Measurements from ENCODE around the gene DUSP21.
"Not testable (repeated sequence)": the region's sequence is repeated elsewhere in the genome, so short reads cannot be mapped to it uniquely, and the experiment has no call there.

Gene DUSP21

DNA sequence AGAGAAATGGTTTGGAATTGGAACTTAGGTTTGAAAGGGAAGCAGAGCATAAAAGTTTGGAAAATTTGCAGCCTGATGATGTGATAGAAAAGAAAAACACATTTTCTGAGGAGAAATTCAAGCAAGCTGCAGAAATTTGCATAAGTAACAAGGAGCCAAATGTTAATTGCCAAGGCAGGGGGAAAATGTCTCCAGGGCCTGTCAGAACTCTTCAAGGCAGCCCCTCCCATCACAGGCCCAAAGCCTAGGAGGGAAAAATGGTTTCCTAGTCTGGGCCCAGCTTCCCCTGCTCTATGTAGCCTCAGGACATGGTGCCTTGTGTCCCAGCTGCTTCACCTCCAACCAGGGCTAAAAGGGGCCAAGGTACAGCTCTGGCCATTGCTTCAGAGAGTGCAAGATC is 21.2 kb upstream of the DUSP21 start:
- H3K9me3 ChIP-seq (replicated peaks; ENCODE audit: insufficient read depth, low read length): no peaks in the 10 kb centered on the region
- no peak overlapping the region for H2AFZ ChIP-seq (ENCODE audit: low read length)
- no peak overlapping the region for H3K4me3 ChIP-seq (ENCODE audit: low read length)
- no peak overlapping the region for H3K9ac ChIP-seq (ENCODE audit: low read length)
- no peaks in the 10 kb centered on the region for H3K27me3 ChIP-seq (replicated peaks; ENCODE audit: insufficient read depth, low read length)
- H3K4me1 ChIP-seq (ENCODE audit: low read length): no peaks in the 10 kb centered on the region
- no peaks in the 10 kb centered on the region for H3K9me2 ChIP-seq (replicated peaks; ENCODE audit: insufficient read depth, low read length)
- H3K27ac ChIP-seq (ENCODE audit: low read length): no peak overlapping the region
- no peaks in the 10 kb centered on the region for H3K36me3 ChIP-seq (replicated peaks; ENCODE audit: insufficient read depth, low read length)
- no peaks in the 10 kb centered on the region for H4K20me1 ChIP-seq (ENCODE audit: insufficient read depth, low read length)
- no peak overlapping the region for H3K4me2 ChIP-seq (ENCODE audit: low read depth, low read length)
- H3F3A ChIP-seq (ENCODE audit: insufficient read depth, low read length): no peaks in the 10 kb centered on the region
- TF ChIP-seq EZH2phosphoT487 (IDR thresholded peaks at IDR 0.05; ENCODE audit: low read length): no peak
- TF ChIP-seq, protein P1, sequence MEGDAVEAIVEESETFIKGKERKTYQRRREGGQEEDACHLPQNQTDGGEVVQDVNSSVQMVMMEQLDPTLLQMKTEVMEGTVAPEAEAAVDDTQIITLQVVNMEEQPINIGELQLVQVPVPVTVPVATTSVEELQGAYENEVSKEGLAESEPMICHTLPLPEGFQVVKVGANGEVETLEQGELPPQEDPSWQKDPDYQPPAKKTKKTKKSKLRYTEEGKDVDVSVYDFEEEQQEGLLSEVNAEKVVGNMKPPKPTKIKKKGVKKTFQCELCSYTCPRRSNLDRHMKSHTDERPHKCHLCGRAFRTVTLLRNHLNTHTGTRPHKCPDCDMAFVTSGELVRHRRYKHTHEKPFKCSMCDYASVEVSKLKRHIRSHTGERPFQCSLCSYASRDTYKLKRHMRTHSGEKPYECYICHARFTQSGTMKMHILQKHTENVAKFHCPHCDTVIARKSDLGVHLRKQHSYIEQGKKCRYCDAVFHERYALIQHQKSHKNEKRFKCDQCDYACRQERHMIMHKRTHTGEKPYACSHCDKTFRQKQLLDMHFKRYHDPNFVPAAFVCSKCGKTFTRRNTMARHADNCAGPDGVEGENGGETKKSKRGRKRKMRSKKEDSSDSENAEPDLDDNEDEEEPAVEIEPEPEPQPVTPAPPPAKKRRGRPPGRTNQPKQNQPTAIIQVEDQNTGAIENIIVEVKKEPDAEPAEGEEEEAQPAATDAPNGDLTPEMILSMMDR (IDR thresholded peaks at IDR 0.05; ENCODE audit: low read length): no peak
- TF ChIP-seq EZH2 (optimal IDR thresholded peaks at IDR 0.05; ENCODE audit: low read depth, low read length): no peak
- no peak for DNase-seq
- H3K79me2 ChIP-seq (ENCODE audit: low read length): no peaks in the 10 kb centered on the region

DNA sequence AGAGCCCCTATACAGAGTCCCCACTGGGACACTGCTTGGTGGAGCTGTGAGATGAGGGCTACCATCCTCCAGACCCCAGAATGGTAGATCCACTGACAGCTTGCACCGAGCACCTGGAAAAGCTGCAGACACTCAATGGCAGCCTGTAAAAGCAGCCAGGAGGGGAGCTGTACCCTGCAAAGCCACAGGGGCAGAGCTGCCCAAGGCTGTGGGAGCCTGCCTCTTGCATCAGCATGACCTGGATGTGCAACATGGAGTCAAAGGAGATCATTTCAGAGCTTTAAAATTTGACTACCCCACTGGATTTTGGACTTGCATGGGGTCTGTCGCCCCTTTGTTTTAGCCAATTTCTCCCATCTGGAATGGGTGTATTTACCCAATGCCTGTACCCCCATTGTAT is 20.6 kb upstream of the DUSP21 start:
- H3K79me2 ChIP-seq (ENCODE audit: low read length); H3K9me2 ChIP-seq (replicated peaks; ENCODE audit: insufficient read depth, low read length); H3K9ac ChIP-seq (ENCODE audit: low read length); H3K36me3 ChIP-seq (replicated peaks; ENCODE audit: insufficient read depth, low read length); H3F3A ChIP-seq (ENCODE audit: insufficient read depth, low read length); H2AFZ ChIP-seq (ENCODE audit: low read length); H4K20me1 ChIP-seq (ENCODE audit: insufficient read depth, low read length); H3K9me3 ChIP-seq (replicated peaks; ENCODE audit: insufficient read depth, low read length); H3K27ac ChIP-seq (ENCODE audit: low read length); H3K4me2 ChIP-seq (ENCODE audit: low read depth, low read length); H3K4me3 ChIP-seq (ENCODE audit: low read length); DNase-seq; H3K4me1 ChIP-seq (ENCODE audit: low read length); H3K27me3 ChIP-seq (replicated peaks; ENCODE audit: insufficient read depth, low read length): not testable (repeated sequence)

DNA sequence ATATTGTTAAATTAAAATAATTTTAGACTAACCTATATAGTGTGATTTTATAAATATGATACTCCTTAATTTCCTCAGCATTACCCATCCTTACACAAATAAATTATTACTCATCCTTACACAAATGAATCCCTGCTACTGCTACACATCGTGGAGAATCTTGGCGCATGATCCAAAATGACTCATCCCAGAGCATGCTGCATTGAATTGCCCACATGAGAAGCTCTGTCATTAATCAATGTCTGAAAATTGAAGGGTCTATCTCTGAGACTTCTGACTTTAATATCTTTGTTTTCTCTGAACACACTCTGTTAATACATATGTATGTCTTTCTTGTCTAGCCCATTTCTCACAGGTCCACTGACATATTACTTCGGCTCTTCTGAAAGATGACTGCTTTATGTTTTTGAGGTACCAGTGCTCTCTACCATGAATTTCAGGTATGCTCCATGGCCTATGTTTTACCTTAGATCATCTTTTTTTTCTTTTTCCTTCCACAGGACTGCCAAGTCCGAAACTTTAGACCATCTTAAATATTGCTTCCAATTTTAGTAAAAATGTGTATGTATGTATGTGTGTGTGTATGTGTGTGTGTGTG is 15.7 kb upstream of the DUSP21 start:
- no peak overlapping the region for H3K27ac ChIP-seq (ENCODE audit: low read length)
- H3K79me2 ChIP-seq (ENCODE audit: low read length): no peaks in the 10 kb centered on the region
- no peak overlapping the region for H3K4me3 ChIP-seq (ENCODE audit: low read length)
- TF ChIP-seq EZH2 (optimal IDR thresholded peaks at IDR 0.05; ENCODE audit: low read depth, low read length): no peak
- TF ChIP-seq, protein P1 (IDR thresholded peaks at IDR 0.05; ENCODE audit: low read length): no peak
- TF ChIP-seq EZH2phosphoT487 (IDR thresholded peaks at IDR 0.05; ENCODE audit: low read length): no peak
- DNase-seq: no peak
- H3K9me3 ChIP-seq (replicated peaks; ENCODE audit: insufficient read depth, low read length): no peaks in the 10 kb centered on the region
- H3K36me3 ChIP-seq (replicated peaks; ENCODE audit: insufficient read depth, low read length): no peaks in the 10 kb centered on the region
- no peak overlapping the region for H3K9ac ChIP-seq (ENCODE audit: low read length)
- H3K27me3 ChIP-seq (replicated peaks; ENCODE audit: insufficient read depth, low read length): no peaks in the 10 kb centered on the region
- H3F3A ChIP-seq (ENCODE audit: insufficient read depth, low read length): no peaks in the 10 kb centered on the region
- H3K9me2 ChIP-seq (replicated peaks; ENCODE audit: insufficient read depth, low read length): no peaks in the 10 kb centered on the region
- H3K4me2 ChIP-seq (ENCODE audit: low read depth, low read length): no peak overlapping the region
- H2AFZ ChIP-seq (ENCODE audit: low read length): no peak overlapping the region
- no peaks in the 10 kb centered on the region for H3K4me1 ChIP-seq (ENCODE audit: low read length)
- H4K20me1 ChIP-seq (ENCODE audit: insufficient read depth, low read length): no peaks in the 10 kb centered on the region

DNA sequence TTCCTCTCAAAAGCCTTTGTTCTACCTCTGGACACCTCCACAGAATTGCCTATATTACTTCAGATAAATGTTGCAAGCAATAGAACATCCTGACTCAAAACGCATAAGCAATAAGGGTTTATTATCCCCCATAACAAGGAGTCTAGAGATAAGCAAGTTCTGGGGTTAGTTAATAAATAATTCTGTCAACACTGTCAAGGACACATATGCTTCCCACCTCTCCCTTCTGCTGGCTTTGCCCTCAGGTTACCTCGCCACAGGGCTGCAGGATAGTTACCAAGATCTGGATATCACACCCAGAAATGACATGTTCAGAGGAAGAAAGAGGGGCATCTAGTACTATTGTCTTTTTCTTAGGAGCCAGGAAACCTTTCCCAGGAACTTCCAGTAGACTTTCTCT is 14.0 kb upstream of the DUSP21 start:
- no peaks in the 10 kb centered on the region for H3K36me3 ChIP-seq (replicated peaks; ENCODE audit: insufficient read depth, low read length)
- no peaks in the 10 kb centered on the region for H3K27me3 ChIP-seq (replicated peaks; ENCODE audit: insufficient read depth, low read length)
- H3K9ac ChIP-seq (ENCODE audit: low read length): no peak overlapping the region
- H2AFZ ChIP-seq (ENCODE audit: low read length): no peak overlapping the region
- DNase-seq: no peak
- H3K4me2 ChIP-seq (ENCODE audit: low read depth, low read length): no peak overlapping the region
- H3K79me2 ChIP-seq (ENCODE audit: low read length): no peaks in the 10 kb centered on the region
- H3K27ac ChIP-seq (ENCODE audit: low read length): no peak overlapping the region
- no peaks in the 10 kb centered on the region for H3F3A ChIP-seq (ENCODE audit: insufficient read depth, low read length)
- H3K4me1 ChIP-seq (ENCODE audit: low read length): no peaks in the 10 kb centered on the region
- no peak overlapping the region for H3K4me3 ChIP-seq (ENCODE audit: low read length)
- no peak for TF ChIP-seq EZH2phosphoT487 (IDR thresholded peaks at IDR 0.05; ENCODE audit: low read length)
- TF ChIP-seq EZH2 (optimal IDR thresholded peaks at IDR 0.05; ENCODE audit: low read depth, low read length): no peak
- TF ChIP-seq, protein P1 (IDR thresholded peaks at IDR 0.05; ENCODE audit: low read length): no peak
- H4K20me1 ChIP-seq (ENCODE audit: insufficient read depth, low read length): no peaks in the 10 kb centered on the region
- H3K9me2 ChIP-seq (replicated peaks; ENCODE audit: insufficient read depth, low read length): no peaks in the 10 kb centered on the region
- no peaks in the 10 kb centered on the region for H3K9me3 ChIP-seq (replicated peaks; ENCODE audit: insufficient read depth, low read length)

All from MM.1S (cell line).